ENCODE results near the gene FA2H. TPM values are rescaled to one million over a fixed set of nuclear protein-coding genes. Genes with fewer than 3 reads are reported as not detected.

Gene FA2H
- total RNA-seq, 4 donors from 2014 or later: 1.2 to 4.2 (median 2.0) TPM

- Histone ChIP-seq H3K4me1 (no peaks in the 10 kb centered on the region), H3K36me3 (no peaks in the 10 kb centered on the region), H3K4me3 (replicated peaks in 1 of 3) (no peak overlapping the region), H3K27ac (no peak overlapping the region), H3K27me3 (no peaks in the 10 kb centered on the region), H3K9me3 (no peaks in the 10 kb centered on the region)
- DNase-seq: no peak
- intact Hi-C loops (cut with DNase I): no loop called here
- WGBS, 2 donors: 84 to 87% methylated on average over 9 of the region's 9 CpGs
- no peak for TF ChIP-seq CTCF (IDR thresholded peaks at IDR 0.05)
- no peak for TF ChIP-seq POLR2A (IDR thresholded peaks at IDR 0.05)
Observed at GRCh38 chr16:74736531-74737157, 38.0 kb downstream of the FA2H start.

- H3K4me3 ChIP-seq (replicated peaks in 1 of 3): no peak overlapping the region
- intact Hi-C loops (cut with DNase I): no loop called here
- H3K36me3 ChIP-seq: no peaks in the 10 kb centered on the region
- H3K27ac ChIP-seq: no peak overlapping the region
- H3K9me3 ChIP-seq: no peaks in the 10 kb centered on the region
- WGBS, 2 donors: 93 to 96% methylated on average over 3 of the region's 3 CpGs
- H3K27me3 ChIP-seq: no peaks in the 10 kb centered on the region
- TF ChIP-seq POLR2A (IDR thresholded peaks at IDR 0.05) (no peak), CTCF (IDR thresholded peaks at IDR 0.05) (no peak)
- no peak for DNase-seq
- H3K4me1 ChIP-seq: no peaks in the 10 kb centered on the region
Observed at GRCh38 chr16:74735554-74735953, 39.1 kb downstream of the FA2H start.

DNA sequence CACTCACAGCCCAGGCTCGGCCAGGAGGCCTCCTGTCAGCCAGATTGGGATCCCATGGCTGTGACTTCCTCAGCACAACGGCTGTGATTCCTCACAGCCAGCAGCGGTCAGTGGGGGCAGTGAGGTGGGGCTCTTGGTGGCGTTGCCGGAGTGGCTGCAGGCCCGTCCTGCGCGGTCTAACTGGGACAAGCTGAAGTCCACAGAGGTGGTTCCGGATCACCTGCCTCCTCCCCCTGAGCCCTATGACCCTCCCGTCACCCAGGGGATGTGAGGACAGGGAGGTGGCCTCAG lies 39.5 kb downstream of the FA2H start:
- 69 to 93% methylated on average over 9 to 10 of the region's 10 CpGs for WGBS, 2 donors
- no peak overlapping the region for H3K27ac ChIP-seq
- no peak for TF ChIP-seq CTCF (IDR thresholded peaks at IDR 0.05)
- no peak for TF ChIP-seq POLR2A (IDR thresholded peaks at IDR 0.05)
- H3K4me1 ChIP-seq: no peaks in the 10 kb centered on the region
- H3K4me3 ChIP-seq (replicated peaks in 1 of 3): no peak overlapping the region
- intact Hi-C loops (cut with DNase I): no loop called here
- no peak for DNase-seq
- no peaks in the 10 kb centered on the region for H3K9me3 ChIP-seq
- no peaks in the 10 kb centered on the region for H3K36me3 ChIP-seq
- no peaks in the 10 kb centered on the region for H3K27me3 ChIP-seq

DNA sequence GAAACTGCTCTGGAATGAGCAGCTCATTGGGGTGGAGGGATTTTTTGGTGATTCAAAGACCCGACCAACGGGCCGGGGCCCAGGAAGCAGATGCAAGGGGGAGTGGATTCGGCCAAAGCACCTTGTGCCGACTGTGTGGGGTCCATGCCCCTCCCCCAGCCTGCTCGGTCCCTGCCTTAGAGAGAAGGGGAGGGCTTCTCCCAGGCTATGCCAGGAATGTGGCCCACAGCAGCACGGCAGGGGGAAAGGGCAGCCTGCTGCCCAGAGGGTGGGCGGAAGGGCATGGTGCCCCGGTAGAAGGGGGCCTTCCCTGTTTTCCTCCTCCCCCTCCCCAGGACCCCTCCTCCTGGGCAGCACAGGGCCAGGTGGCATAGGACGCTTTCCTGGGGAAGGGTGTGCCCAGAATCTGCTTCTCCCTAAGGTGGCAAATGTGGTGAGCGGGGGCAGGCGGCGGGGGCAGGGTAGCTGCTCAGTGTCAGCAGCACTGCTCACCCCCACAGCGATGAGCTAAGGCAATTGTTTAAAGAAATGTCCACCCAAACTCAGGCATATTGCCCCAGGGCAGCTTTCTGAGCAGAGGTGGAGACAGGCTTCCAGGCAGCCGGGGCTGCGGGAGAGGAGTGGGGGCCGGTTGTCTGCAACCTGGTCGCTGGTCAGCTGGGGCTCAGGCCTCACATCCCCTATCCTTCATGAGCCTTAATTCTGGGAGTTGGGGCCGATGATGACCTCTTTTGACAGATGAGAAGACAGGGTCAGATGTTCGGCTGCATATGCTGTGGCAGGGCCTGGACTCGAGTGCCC lies 40.1 kb downstream of the FA2H start:
- H3K36me3 ChIP-seq: no peaks in the 10 kb centered on the region
- WGBS, 2 donors: 54 to 72% methylated on average over 14 to 21 of the region's 21 CpGs
- TF ChIP-seq POLR2A (IDR thresholded peaks at IDR 0.05) (no peak), CTCF (IDR thresholded peaks at IDR 0.05) (no peak)
- H3K27me3 ChIP-seq: no peaks in the 10 kb centered on the region
- H3K9me3 ChIP-seq: no peaks in the 10 kb centered on the region
- H3K4me1 ChIP-seq: no peaks in the 10 kb centered on the region
- no peak overlapping the region for H3K4me3 ChIP-seq (replicated peaks in 1 of 3)
- H3K27ac ChIP-seq: no peak overlapping the region
- DNase-seq: no peak
- intact Hi-C loops (cut with DNase I): no loop called here

DNA sequence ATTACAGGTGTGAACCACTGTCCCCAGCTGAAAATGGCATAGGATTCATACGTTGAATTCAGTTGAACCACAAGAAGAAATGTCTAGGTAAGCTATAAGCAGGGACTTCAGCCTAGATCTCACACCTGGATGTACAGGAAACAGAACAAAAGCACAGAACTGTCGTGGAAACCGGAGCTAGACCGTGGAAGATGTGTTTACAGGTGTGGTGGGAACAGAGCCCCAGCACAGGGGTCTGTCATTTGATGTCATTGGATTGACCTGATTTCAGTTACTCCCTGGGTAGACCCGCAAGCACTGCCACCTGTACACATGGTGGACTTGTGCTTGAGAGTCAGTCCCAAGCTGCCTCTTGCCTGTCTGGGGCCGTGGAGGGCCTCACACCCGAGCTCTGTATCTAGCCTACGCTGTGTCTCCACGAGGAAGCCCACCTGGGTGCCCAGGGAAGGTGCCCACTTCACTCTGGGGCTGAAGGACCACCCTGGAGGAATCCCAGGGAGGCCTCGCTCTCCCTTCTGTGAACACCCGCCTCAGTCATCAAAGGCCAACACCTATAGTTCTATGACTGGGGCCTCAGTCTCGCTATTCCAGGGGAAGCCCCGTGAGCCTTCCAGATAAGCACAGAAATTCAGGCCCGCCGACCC lies 41.8 kb downstream of the FA2H start:
- no peaks in the 10 kb centered on the region for H3K36me3 ChIP-seq
- no peaks in the 10 kb centered on the region for H3K27me3 ChIP-seq
- H3K27ac ChIP-seq: no peak overlapping the region
- intact Hi-C loops (cut with DNase I): no loop called here
- no peak overlapping the region for H3K4me3 ChIP-seq (replicated peaks in 1 of 3)
- H3K9me3 ChIP-seq: no peaks in the 10 kb centered on the region
- 91 to 92% methylated on average over 13 to 15 of the region's 15 CpGs for WGBS, 2 donors
- no peak for DNase-seq
- TF ChIP-seq CTCF (IDR thresholded peaks at IDR 0.05): no peak
- TF ChIP-seq POLR2A (IDR thresholded peaks at IDR 0.05): no peak
- no peaks in the 10 kb centered on the region for H3K4me1 ChIP-seq
